CD4-positive, alpha-beta T cell (primary cell): ENCODE data around the gene CACHD1. TPM values are rescaled to one million over a fixed set of nuclear protein-coding genes. Genes with fewer than 3 reads are reported as not detected.

Experiments used
- ATAC-seq: fragments of 200-7000 bp; cut with Tn5 transposase; one replicate; pipeline ENCODE4 v1.10.0; 2022; ENCODE audit warnings: mild to moderate bottlenecking; ENCODE audit not compliant: poor library complexity
- CTCF ChIA-PET: fragments of 350-600 bp; sonication (Branson Sonifier 250); formaldehyde crosslinking; loops from one replicate; lab custom pipeline; 2021; ENCODE audit warnings: antibody characterized with exemption, inconsistent platforms; lab: Charles Lee
- POLR2A ChIA-PET: fragments of 350-600 bp; sonication (Branson Sonifier 250); formaldehyde crosslinking; loops from one replicate; lab custom pipeline; 2021; ENCODE audit warnings: antibody characterized with exemption, inconsistent platforms; lab: Charles Lee
- DNase-seq, 14 experiments: peaks; one replicate each; pipeline ENCODE4 v3.0.0-alpha.2; 2013 to 2020; ENCODE audit warnings: mixed read lengths in 2 of 14
- H3K27ac ChIP-seq, 2 donors: one replicate each; pipeline versions ENCODE4 v1.5.1 to v1.7.0; 2013; ENCODE audit warnings: low read length in 2 of 2, low read depth in 1 of 2, mild to moderate bottlenecking in 1 of 2
- H3K27me3 ChIP-seq, 2 experiments: 1 replicate in 1 of 2; 2 replicates in 1 of 2; pipeline versions ENCODE4 v1.6.1 to v1.7.0; 2013; ENCODE audit warnings: low read length in 2 of 2, control low read depth in 1 of 2, mild to moderate bottlenecking in 1 of 2, moderate library complexity in 1 of 2; ENCODE audit not compliant: insufficient read depth in 2 of 2, control insufficient read depth in 1 of 2
- H3K36me3 ChIP-seq: one replicate; pipeline ENCODE4 v1.6.1; 2013; ENCODE audit warnings: low read length, control low read depth; ENCODE audit not compliant: insufficient read depth
- H3K4me1 ChIP-seq: one replicate; pipeline ENCODE4 v1.6.1; 2013; ENCODE audit warnings: low read length, control low read depth; ENCODE audit not compliant: insufficient read depth
- H3K4me3 ChIP-seq: one replicate; pipeline ENCODE4 v1.5.1; 2013; ENCODE audit warnings: mild to moderate bottlenecking, low read length, moderate library complexity
- H3K9me3 ChIP-seq, 2 experiments: 1 replicate in 1 of 2; 2 replicates in 1 of 2; pipeline versions ENCODE4 v1.6.1 to v1.7.0; 2013; ENCODE audit warnings: low read length in 2 of 2, mild to moderate bottlenecking in 2 of 2, control low read depth in 1 of 2, moderate library complexity in 1 of 2; ENCODE audit not compliant: control insufficient read depth in 1 of 2, insufficient read depth in 1 of 2
- H3K27ac Mint-ChIP-seq: one replicate; pipeline ENCODE4 v1.8.0; 2020; ENCODE audit warnings: mixed read lengths
- H3K27me3 Mint-ChIP-seq: one replicate; pipeline ENCODE4 v1.8.0; 2021; ENCODE audit warnings: mixed read lengths
- H3K36me3 Mint-ChIP-seq: one replicate; pipeline ENCODE4 v1.8.0; 2021; ENCODE audit warnings: low read depth, mixed read lengths
- H3K4me1 Mint-ChIP-seq: one replicate; pipeline ENCODE4 v1.8.0; 2021; ENCODE audit warnings: low read depth, mixed read lengths
- H3K4me3 Mint-ChIP-seq: one replicate; pipeline ENCODE4 v1.8.0; 2020; ENCODE audit warnings: mild to moderate bottlenecking, mixed read lengths
- H3K9me3 Mint-ChIP-seq: one replicate; pipeline ENCODE4 v1.8.0; 2020; ENCODE audit warnings: mixed read lengths
- CTCF ChIP-seq: fragments of 200-600 bp; IDR thresholded peaks from one replicate; pipeline ENCODE4 v1.8.0; 2022; ENCODE audit warnings: antibody characterized with exemption, mild to moderate bottlenecking
- intact Hi-C, 2 experiments: fragments of 100-400 bp; cut with DNase I in 1 of 2; cut with micrococcal nuclease in 1 of 2; formaldehyde crosslinking; loops; one replicate each; pipeline versions ENCODE4 v1.15.1 to v1.9.0; 2023 to 2025; cut with DNase I, micrococcal nuclease
- total RNA-seq, 174 experiments: library from RNA in 2 of 174; stranded (reverse) in 2 of 174; gene quantifications; one replicate each; pipeline ENCODE4 v1.2.3 and lab custom pipeline; 2021 to 2026

Gene CACHD1
- total RNA-seq, 2 experiments from 2014 or later = 6.2 to 7.1 TPM

DNA sequence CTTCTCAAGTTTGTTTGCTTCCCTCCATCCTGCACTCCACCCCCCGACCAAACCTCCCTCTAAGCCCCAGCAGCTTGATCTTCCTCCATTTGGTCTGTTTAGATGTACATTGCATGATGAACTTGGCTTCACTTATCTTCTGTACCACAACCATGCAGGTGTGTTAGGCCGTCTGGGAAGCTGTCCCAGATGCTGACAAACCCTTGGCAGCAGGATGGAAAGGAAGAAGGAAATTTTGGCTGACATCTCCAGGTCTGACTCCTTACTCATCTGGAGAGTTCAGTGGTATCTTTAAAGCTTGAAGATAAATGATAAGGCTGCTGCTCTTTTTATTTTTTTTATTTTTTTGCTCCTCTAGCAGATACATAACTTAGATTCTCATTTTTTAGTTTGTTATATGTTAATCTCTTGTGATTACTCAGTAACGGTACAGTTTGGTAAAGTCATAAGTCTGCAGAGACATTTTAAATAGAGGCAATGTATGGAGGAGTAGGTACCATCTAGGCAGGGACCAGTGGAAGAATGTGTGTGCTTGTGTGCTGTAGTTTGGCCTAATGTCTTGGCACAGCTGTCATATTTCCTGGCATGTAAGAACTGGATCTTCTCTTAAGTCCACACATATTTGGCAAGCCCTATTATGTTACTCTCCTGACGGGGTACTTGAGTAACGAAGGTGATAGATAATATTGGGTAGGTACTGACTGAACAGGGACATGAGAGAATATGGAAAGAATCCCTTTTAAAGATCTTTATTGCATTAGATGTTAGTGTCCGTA lies 79.7 kb downstream of the CACHD1 start:
- Histone ChIP-seq H3K27ac (no peak overlapping the region), H3K4me1 (peaks cover 6% of the 10 kb centered on the region), H3K9me3 (no peaks in the 10 kb centered on the region), H3K27me3 (no peaks in the 10 kb centered on the region), H3K36me3 (no peaks in the 10 kb centered on the region), H3K4me3 (no peak overlapping the region)
- Mint-ChIP-seq H3K27me3 (no peaks in the 10 kb centered on the region), H3K27ac (peak overlapping the region; percentile 91), H3K4me1 (peaks cover 77% of the 10 kb centered on the region), H3K4me3 (peak overlapping the region; percentile 39), H3K36me3 (no peaks in the 10 kb centered on the region), H3K9me3 (no peaks in the 10 kb centered on the region)
- TF ChIP-seq CTCF = no peak
- ChIA-PET CTCF (interaction anchor here (0.6 kb wide), 1 partner anchor 125 kb away, joined by 3 read pairs; no protein-coding TSS in a partner anchor), POLR2A (no interaction called here)
- DNase-seq (no peak), ATAC-seq (no peak)
- intact Hi-C loops = loop anchor here (1.0 to 5.0 kb wide), 5 partner anchors 9 to 79 kb away; partner anchors contain the start of gene CACHD1 (in 1 of the 2)

GRCh38 chr1:64550510-64550909 lies 80.6 kb downstream of the CACHD1 start:
- ATAC-seq (peak; percentile 95), DNase-seq (peak in 5 of 14 experiments; percentile 9 to 56 (median 50))
- peaks cover 69% of the 10 kb centered on the region for H3K4me1 Mint-ChIP-seq
- peak overlapping the region; percentile 69 for H3K4me3 Mint-ChIP-seq
- Histone ChIP-seq H3K4me3 (no peak overlapping the region), H3K4me1 (peaks cover 3% of the 10 kb centered on the region), H3K9me3 (no peaks in the 10 kb centered on the region), H3K27ac (no peak overlapping the region), H3K36me3 (no peaks in the 10 kb centered on the region), H3K27me3 (no peaks in the 10 kb centered on the region)
- H3K27me3 Mint-ChIP-seq = no peaks in the 10 kb centered on the region
- TF ChIP-seq CTCF = no peak
- intact Hi-C loops = loop anchor here (1.0 to 5.0 kb wide), 5 partner anchors 10 to 80 kb away; partner anchors contain the start of gene CACHD1 (in 1 of the 2)
- H3K36me3 Mint-ChIP-seq = no peaks in the 10 kb centered on the region
- ChIA-PET POLR2A (interaction anchor here (1.0 kb wide), 1 partner anchor 11 kb away, joined by 4 read pairs; no protein-coding TSS in a partner anchor), CTCF (no interaction called here)
- peak overlapping the region; percentile 91 for H3K27ac Mint-ChIP-seq
- H3K9me3 Mint-ChIP-seq = no peaks in the 10 kb centered on the region

DNA sequence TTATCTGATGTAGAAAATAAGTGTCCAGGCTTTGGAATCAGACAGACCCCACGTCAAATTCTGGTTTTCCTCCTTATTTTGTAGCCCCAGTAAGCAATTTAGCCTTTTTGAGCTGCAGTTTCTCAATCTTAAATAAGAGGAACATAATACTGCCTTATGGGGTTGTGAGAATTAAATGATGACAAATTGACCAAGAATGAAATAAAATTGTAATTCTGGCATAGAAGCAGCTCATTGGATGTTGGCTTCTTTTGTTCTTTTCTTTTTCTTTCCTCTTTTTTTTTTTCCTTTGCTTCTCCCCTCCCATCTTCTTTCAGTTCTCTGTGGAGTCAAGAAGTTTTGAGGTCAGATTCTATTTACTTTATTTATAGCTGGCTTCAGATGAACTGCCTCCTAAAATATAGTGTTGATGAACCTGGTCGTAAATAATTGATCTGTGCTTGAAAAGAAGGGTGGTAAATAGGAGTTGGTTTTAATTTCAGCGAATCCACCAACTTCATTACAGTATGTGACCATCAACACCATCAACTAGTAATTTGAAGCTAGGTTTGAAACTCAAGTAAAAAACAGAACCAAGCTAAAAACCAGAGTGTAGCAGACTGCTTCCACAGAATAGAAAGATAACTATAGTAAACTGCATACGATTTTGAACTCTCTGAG lies 81.1 kb downstream of the CACHD1 start:
- intact Hi-C loops = loop anchor here (1.0 to 5.0 kb wide), 5 partner anchors 11 to 80 kb away; partner anchors contain the start of gene CACHD1 (in 1 of the 2)
- no peak overlapping the region for H3K4me3 ChIP-seq
- H3K27ac ChIP-seq = no peak overlapping the region
- H3K27me3 ChIP-seq = no peaks in the 10 kb centered on the region
- Mint-ChIP-seq H3K36me3 (no peaks in the 10 kb centered on the region), H3K4me1 (peaks cover 69% of the 10 kb centered on the region), H3K4me3 (peak overlapping the region; percentile 69), H3K27ac (peak overlapping the region; percentile 91), H3K27me3 (no peaks in the 10 kb centered on the region), H3K9me3 (no peaks in the 10 kb centered on the region)
- peaks cover 3% of the 10 kb centered on the region for H3K4me1 ChIP-seq
- H3K9me3 ChIP-seq = no peaks in the 10 kb centered on the region
- CTCF ChIA-PET = no interaction called here
- no peak for ATAC-seq
- no peak for TF ChIP-seq CTCF
- no peak for DNase-seq
- no peaks in the 10 kb centered on the region for H3K36me3 ChIP-seq
- POLR2A ChIA-PET = interaction anchor here (1.0 kb wide), 2 partner anchors 12 to 37 kb away, joined by 3 to 4 read pairs; no protein-coding TSS in a partner anchor
